ENCODE measurements around the gene TMEM91. TPM values are rescaled to one million over a fixed set of nuclear protein-coding genes. Genes with fewer than 3 reads are reported as not detected.

TMEM91 gene
- total RNA-seq, 1 donor from 2014 or later = 14.3 TPM

DNA sequence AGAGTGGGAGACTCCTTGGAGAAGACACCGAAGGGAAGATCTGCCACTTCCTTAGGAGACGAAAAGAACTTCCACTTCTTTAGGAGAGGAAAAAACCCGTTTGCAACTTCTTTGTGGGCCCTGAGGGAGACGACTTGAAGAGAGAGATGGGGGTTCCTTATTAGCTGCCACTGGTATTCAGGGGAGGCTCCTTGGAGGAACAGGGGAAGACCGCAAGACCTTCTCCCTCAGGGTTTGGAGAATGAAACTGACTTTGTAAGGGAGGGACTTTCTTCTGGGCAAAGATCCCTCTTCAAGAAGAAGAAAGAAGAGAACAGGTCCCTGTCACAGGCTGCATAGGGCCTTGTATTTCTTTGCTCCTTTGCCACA lies 21.7 kb downstream of the TMEM91 start:
- Mint-ChIP-seq H3K9me3 (ENCODE audit: low read depth) (no peaks in the 10 kb centered on the region), H3K4me1 (ENCODE audit: low read depth) (peaks cover 24% of the 10 kb centered on the region), H3K4me3 (ENCODE audit: low read depth) (peak overlapping the region; percentile 100), H3K36me3 (ENCODE audit: insufficient read depth) (no peaks in the 10 kb centered on the region), H3K27me3 (no peaks in the 10 kb centered on the region), H3K27ac (peak overlapping the region; percentile 100)
- no peak for DNase-seq (ENCODE audit: low spot score, unreplicated experiment)
- TF ChIP-seq, protein P1, sequence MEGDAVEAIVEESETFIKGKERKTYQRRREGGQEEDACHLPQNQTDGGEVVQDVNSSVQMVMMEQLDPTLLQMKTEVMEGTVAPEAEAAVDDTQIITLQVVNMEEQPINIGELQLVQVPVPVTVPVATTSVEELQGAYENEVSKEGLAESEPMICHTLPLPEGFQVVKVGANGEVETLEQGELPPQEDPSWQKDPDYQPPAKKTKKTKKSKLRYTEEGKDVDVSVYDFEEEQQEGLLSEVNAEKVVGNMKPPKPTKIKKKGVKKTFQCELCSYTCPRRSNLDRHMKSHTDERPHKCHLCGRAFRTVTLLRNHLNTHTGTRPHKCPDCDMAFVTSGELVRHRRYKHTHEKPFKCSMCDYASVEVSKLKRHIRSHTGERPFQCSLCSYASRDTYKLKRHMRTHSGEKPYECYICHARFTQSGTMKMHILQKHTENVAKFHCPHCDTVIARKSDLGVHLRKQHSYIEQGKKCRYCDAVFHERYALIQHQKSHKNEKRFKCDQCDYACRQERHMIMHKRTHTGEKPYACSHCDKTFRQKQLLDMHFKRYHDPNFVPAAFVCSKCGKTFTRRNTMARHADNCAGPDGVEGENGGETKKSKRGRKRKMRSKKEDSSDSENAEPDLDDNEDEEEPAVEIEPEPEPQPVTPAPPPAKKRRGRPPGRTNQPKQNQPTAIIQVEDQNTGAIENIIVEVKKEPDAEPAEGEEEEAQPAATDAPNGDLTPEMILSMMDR (IDR thresholded peaks at IDR 0.05; ENCODE audit: unreplicated experiment) = no peak

DNA sequence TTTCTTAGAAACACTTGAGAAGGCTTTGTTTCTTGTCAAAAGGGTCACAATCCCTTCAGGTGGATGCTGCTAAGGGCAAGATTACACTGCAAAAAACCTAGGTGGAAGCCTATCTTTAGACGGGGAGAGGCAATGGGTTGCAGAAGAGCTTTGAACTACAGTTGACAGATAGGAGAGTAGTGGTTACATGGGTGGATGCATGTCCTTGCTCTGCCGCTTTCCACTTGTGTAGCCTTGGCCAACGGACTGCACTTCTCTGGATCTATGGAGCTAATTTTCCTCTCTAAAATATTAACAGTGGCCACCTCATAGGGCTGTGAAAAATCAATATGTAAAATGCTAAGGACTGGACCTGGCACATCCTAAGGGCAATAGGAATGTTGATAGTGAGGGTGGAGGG lies 22.3 kb downstream of the TMEM91 start:
- Mint-ChIP-seq H3K27me3 (no peaks in the 10 kb centered on the region), H3K4me3 (ENCODE audit: low read depth) (peak overlapping the region; percentile 100), H3K4me1 (ENCODE audit: low read depth) (peaks cover 24% of the 10 kb centered on the region), H3K36me3 (ENCODE audit: insufficient read depth) (no peaks in the 10 kb centered on the region), H3K9me3 (ENCODE audit: low read depth) (no peaks in the 10 kb centered on the region), H3K27ac (peak overlapping the region; percentile 100)
- DNase-seq (ENCODE audit: low spot score, unreplicated experiment) = no peak
- TF ChIP-seq, protein P1 (IDR thresholded peaks at IDR 0.05; ENCODE audit: unreplicated experiment) = no peak

DNA sequence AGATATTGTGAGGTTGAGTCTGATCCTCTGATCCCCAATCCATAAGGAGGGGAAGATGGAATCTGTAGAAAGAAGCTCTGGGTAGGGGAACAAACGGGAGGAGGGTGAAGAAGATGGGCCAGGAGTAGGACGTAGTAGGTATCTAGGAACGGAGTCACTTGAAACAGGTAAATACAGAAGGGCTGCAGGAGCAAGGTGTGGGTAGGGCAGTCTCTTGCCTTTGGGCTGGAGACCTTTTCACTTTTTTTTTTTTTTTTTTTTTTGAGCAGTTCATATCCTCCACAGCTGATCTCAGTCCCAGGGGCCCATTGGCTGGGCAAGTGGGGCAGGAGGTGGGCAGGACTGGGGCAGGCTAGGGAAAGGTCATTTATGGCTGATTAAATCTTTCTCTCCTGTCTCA lies 22.8 kb downstream of the TMEM91 start:
- Mint-ChIP-seq H3K27ac (peak overlapping the region; percentile 100), H3K9me3 (ENCODE audit: low read depth) (no peaks in the 10 kb centered on the region), H3K4me1 (ENCODE audit: low read depth) (peaks cover 24% of the 10 kb centered on the region), H3K4me3 (ENCODE audit: low read depth) (peak overlapping the region; percentile 100), H3K27me3 (no peaks in the 10 kb centered on the region), H3K36me3 (ENCODE audit: insufficient read depth) (no peaks in the 10 kb centered on the region)
- TF ChIP-seq, protein P1 (IDR thresholded peaks at IDR 0.05; ENCODE audit: unreplicated experiment) = no peak
- no peak for DNase-seq (ENCODE audit: low spot score, unreplicated experiment)

DNA sequence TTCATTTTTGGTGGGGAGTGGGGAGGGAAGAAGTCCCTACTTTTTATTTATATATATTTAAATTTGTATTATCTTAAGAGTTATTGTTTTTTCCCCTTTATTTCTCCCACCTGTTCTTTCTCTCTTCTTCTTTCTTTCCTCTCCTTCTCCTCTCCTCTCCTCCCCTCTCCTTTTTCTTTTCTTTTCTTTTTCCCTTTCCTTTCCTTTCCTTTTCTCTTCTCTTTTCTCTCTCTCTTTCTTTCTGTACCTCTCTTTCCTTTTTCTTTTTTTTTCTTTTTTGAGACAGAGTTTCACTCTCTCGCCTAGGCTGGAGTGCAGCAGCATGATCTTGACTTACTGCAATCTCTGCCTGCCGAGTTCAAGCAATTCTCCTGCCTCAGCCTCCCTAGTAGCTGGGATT lies 23.2 kb downstream of the TMEM91 start:
- H3K9me3 Mint-ChIP-seq (ENCODE audit: low read depth) = no peaks in the 10 kb centered on the region

DNA sequence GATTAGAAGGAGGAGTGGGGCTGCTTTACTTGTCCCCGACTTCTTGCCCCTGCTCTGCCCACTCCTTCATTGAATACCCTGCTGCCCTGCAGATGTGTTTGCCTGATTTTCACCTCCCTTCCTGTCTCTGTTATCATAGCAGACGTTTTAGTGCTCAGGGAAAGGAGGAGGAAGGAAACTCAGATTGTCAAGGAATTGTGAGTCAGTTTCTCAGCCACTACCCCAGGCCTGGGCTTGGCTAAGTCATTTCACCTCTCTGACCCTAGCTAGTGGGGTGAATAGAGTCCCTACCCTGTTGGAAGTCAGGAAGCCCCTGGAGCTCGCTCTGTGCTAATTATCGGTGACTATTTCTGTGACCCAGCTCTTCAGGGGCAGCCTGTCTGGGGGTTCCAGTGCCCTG lies 25.1 kb downstream of the TMEM91 start:
- TF ChIP-seq, protein P1 (IDR thresholded peaks at IDR 0.05; ENCODE audit: unreplicated experiment) = no peak
- Mint-ChIP-seq H3K4me3 (ENCODE audit: low read depth) (no peak overlapping the region), H3K27me3 (no peaks in the 10 kb centered on the region), H3K9me3 (ENCODE audit: low read depth) (no peaks in the 10 kb centered on the region), H3K27ac (peak overlapping the region; percentile 87), H3K36me3 (ENCODE audit: insufficient read depth) (no peaks in the 10 kb centered on the region), H3K4me1 (ENCODE audit: low read depth) (peaks cover 20% of the 10 kb centered on the region)
- DNase-seq (ENCODE audit: low spot score, unreplicated experiment) = no peak

More for the DNA sequence above, 23.2 kb downstream of the TMEM91 start:
- no peaks in the 10 kb centered on the region for H3K27me3 Mint-ChIP-seq
- H3K36me3 Mint-ChIP-seq (ENCODE audit: insufficient read depth) = no peaks in the 10 kb centered on the region
- peak overlapping the region; percentile 38 for H3K4me3 Mint-ChIP-seq (ENCODE audit: low read depth)
- TF ChIP-seq, protein P1 (IDR thresholded peaks at IDR 0.05; ENCODE audit: unreplicated experiment) = no peak
- no peak for DNase-seq (ENCODE audit: low spot score, unreplicated experiment)
- no peak overlapping the region for H3K27ac Mint-ChIP-seq
- H3K4me1 Mint-ChIP-seq (ENCODE audit: low read depth) = peaks cover 24% of the 10 kb centered on the region
